Skeletal muscle tissue (tissue), 4 donors: ENCODE measurements around the gene PPP6R3. TPM values are rescaled to one million over a fixed set of nuclear protein-coding genes. Genes with fewer than 3 reads are reported as not detected.
"Not testable (repeated sequence)": the region's sequence is repeated elsewhere in the genome, so short reads cannot be mapped to it uniquely, and the experiment has no call there.

Experiments used
- H3K27ac ChIP-seq: one replicate; pipeline ENCODE4 v1.7.0; 2013; ENCODE audit warnings: mild to moderate bottlenecking, low read depth, low read length, inconsistent platforms
- H3K27me3 ChIP-seq, 3 donors: one replicate each; pipeline ENCODE4 v1.7.0; 2013; ENCODE audit warnings: low read length in 3 of 3; ENCODE audit not compliant: control insufficient read depth in 3 of 3, insufficient read depth in 3 of 3
- H3K36me3 ChIP-seq, 3 donors: one replicate each; pipeline ENCODE4 v1.7.0; 2013; ENCODE audit warnings: low read length in 3 of 3; ENCODE audit not compliant: control insufficient read depth in 3 of 3, insufficient read depth in 3 of 3
- H3K4me1 ChIP-seq, 3 donors: one replicate each; pipeline ENCODE4 v1.7.0; 2013; ENCODE audit warnings: low read length in 3 of 3, mild to moderate bottlenecking in 3 of 3; ENCODE audit not compliant: control insufficient read depth in 3 of 3, insufficient read depth in 3 of 3
- H3K4me3 ChIP-seq, 3 donors: one replicate each; pipeline ENCODE4 v1.7.0; 2013; ENCODE audit warnings: low read length in 3 of 3
- H3K9ac ChIP-seq, 3 donors: one replicate each; pipeline ENCODE4 v1.7.0; 2013; ENCODE audit warnings: low read length in 3 of 3, mild to moderate bottlenecking in 3 of 3, moderate library complexity in 2 of 3, low read depth in 1 of 3
- H3K9me3 ChIP-seq, 3 donors: one replicate each; pipeline ENCODE4 v1.7.0; 2013; ENCODE audit warnings: low read length in 3 of 3; ENCODE audit not compliant: control insufficient read depth in 3 of 3
- total RNA-seq: library from RNA; depleted of rRNA; stranded (reverse); fragments of >200 nt; gene quantifications from one replicate; pipeline ENCODE4 v1.2.3, GENCODE V29; 2014
- donor health status: Osteomylitis.

The PPP6R3 gene
- total RNA-seq, 1 donor from 2014 or later: 103 TPM

DNA sequence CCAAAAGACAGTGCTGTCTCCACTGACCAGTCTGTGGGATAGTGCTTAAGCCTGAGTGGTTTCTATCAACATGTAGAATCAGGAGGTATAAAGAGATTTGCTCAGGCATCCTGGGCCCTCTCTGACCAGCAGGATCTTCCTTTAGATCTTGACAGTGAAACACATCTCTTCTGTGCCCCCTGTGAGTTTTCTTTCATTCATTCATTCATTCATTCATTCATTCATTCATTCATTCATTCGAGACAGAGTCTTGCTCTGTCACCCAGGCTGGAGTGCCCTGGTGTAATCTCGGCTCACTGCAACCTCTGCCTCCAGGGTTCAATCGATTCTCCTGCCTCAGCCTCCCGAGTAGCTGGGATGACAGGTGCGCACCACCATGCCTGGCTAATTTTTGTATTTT is 26.4 kb upstream of the PPP6R3 start:
- H3K27me3 ChIP-seq: not testable (repeated sequence)
- peaks cover 11 to 34% (median 26%) of the 10 kb centered on the region in 3 donors for H3K36me3 ChIP-seq

DNA sequence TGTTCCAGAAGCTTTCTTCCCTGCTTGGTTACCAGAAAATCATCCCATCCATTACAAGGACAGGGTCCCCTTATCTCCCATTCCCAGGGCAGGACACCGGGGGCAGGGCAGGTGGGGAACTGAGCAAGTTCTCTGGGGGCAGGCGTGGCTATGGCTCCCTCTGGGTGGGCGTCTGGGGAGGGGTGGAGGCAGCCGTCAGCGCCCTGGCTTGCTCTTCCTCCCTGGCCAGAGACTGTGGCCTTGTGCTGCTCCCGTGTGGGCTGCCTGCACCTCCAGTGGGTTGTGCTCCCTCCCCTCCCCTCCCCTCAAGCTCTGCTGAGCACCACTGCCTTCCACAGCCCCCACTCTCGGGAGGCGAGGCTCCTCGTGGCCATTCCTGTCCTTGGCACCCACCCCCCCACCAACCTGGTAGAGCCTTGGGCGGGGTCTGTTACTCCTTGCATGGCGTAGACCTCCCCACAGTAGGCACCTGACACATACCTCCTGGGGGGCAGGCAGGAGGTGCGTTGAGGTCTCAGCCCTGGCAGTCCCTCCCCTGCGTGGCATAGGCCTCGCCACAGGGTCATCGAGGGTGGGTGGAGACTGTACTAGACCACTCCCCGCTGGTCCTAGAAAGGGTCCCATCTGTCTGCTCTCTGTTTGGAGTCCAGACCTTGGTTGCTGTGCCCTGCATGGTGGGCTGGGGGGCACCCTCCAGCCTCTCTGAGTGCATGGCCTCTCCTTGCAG is 24.2 kb upstream of the PPP6R3 start:
- Histone ChIP-seq H3K9ac (no peak overlapping the region), H3K4me1 (peaks cover 4 to 18% (median 17%) of the 10 kb centered on the region in 3 donors), H3K27me3 (no peaks in the 10 kb centered on the region), H3K36me3 (peaks cover 2 to 29% (median 19%) of the 10 kb centered on the region in 3 donors), H3K27ac (no peak overlapping the region), H3K4me3 (no peak overlapping the region), H3K9me3 (no peaks in the 10 kb centered on the region)

More for the DNA sequence above, 26.4 kb upstream of the PPP6R3 start:
- peaks cover 4 to 20% (median 17%) of the 10 kb centered on the region in 3 donors for H3K4me1 ChIP-seq
- H3K4me3 ChIP-seq, H3K9ac ChIP-seq, H3K27ac ChIP-seq, H3K9me3 ChIP-seq: not testable (repeated sequence)

DNA sequence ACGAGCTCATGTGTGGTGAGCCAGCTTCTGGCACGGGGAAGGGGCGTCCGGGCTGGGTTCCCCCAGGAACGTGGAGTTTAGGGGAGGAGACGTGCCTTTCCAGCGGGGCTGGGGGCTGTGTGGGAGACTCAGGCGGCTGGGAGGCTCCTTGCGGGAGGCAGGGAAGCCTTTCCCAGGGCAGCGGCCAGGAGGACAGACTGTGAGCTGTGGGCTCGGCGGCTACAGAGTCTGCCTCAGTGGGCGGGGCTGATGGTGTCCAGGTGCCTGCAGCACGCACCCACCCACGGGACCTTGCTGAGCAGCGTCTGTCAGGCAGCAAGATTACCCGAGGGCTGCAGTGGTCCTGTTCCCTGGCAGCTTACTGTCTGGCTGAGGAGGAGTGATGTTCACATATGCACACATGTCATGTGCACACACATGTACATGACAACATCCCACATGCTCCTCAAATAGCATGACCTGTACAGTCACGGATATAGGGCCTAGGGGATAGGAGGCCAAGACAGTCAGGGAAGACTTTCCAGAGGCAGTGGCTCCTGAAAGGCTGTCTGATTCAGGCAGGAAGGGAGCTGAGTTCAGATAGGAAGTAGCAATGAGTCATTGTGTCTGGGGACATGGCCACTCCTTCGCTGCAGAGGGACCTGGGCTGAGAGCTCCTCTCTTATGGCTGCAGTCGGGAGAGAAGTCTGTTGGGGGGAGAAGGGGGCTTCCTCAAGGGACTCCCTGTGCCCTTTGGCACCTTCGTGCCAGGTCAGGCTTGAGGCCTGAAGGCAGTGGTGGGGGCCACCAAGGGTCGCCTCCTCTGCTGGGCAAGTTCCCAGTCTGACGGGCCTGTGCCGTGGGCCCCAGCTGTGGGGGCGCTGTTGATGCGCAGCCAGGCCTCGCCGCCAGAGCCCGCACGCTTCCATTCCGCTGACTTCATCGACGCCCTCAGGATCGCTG is 23.3 kb upstream of the PPP6R3 start:
- Histone ChIP-seq H3K27me3 (no peaks in the 10 kb centered on the region), H3K9me3 (no peaks in the 10 kb centered on the region), H3K4me1 (peaks cover 4 to 17% (median 16%) of the 10 kb centered on the region in 3 donors), H3K36me3 (peaks cover 2 to 28% (median 23%) of the 10 kb centered on the region in 3 donors), H3K4me3 (no peak overlapping the region), H3K27ac (no peak overlapping the region), H3K9ac (no peak overlapping the region)

DNA sequence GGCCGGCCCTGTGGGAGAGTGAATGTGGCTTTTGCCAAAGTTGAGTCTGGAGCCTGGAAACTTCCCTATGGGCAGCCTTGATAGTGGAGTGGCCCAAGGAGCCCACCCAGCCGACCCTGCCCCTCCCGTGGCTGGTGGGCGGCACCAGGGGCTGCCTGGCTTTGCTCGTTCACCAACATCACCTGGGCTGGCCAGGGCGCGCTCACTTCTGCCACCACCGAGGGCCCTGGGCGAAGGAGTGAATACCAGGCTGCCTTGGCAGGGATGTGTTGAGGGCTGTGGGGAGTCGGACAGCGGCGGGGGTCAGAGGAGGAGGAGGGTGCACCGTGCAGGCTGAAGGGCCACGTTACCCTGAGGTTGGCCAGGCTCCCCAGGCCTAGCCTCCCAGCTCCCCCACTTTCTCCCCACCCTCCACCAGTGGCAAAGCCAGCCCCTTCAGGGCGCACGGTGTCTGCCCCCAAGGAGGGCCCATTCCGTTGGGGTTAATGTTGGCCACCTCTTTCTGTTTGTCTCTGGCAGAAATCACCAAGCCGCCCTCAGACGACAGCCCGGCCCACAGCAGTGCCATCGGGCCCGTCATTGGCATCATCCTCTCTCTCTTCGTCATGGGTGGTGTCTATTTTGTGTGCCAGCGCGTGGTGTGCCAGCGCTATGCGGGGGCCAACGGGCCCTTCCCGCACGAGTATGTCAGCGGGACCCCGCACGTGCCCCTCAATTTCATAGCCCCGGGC is 22.5 kb upstream of the PPP6R3 start:
- Histone ChIP-seq H3K4me1 (peaks cover 4 to 17% (median 16%) of the 10 kb centered on the region in 3 donors), H3K9ac (no peak overlapping the region), H3K4me3 (no peak overlapping the region), H3K36me3 (peaks cover 2 to 32% (median 23%) of the 10 kb centered on the region in 3 donors), H3K27me3 (no peaks in the 10 kb centered on the region), H3K27ac (no peak overlapping the region), H3K9me3 (no peaks in the 10 kb centered on the region)

DNA sequence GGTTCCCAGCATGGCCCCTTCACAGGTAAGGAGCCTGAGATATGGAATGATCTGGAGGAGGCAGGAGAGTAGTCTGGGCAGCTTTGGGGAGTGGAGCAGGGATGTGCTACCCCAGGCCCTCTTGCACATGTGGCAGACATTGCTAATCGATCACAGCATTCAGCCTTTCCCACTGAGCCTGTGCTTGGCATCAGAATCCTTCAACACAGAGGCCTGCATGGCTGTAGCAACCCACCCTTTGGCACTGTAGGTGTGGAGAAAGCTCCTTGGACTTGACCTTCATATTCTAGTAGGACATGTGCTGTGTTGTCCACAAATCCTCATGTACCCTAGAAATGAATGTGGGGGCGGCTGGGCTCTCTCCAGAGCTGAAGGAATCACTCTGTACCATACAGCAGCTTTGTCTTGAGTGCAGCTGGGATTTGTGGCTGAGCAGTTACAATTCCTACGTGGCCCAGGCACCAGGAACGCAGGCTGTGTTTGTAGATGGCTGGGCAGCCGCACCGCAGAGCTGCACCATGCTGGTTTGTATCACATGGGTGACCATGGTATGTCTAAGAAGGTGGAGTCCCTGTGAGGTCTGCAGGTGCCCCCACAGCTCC is 21.8 kb upstream of the PPP6R3 start:
- no peak overlapping the region for H3K9ac ChIP-seq
- no peak overlapping the region for H3K4me3 ChIP-seq
- H3K9me3 ChIP-seq: no peaks in the 10 kb centered on the region
- peaks cover 4 to 17% (median 16%) of the 10 kb centered on the region in 3 donors for H3K4me1 ChIP-seq
- no peak overlapping the region for H3K27ac ChIP-seq
- H3K36me3 ChIP-seq: peaks cover 2 to 29% (median 22%) of the 10 kb centered on the region in 3 donors
- H3K27me3 ChIP-seq: no peaks in the 10 kb centered on the region

DNA sequence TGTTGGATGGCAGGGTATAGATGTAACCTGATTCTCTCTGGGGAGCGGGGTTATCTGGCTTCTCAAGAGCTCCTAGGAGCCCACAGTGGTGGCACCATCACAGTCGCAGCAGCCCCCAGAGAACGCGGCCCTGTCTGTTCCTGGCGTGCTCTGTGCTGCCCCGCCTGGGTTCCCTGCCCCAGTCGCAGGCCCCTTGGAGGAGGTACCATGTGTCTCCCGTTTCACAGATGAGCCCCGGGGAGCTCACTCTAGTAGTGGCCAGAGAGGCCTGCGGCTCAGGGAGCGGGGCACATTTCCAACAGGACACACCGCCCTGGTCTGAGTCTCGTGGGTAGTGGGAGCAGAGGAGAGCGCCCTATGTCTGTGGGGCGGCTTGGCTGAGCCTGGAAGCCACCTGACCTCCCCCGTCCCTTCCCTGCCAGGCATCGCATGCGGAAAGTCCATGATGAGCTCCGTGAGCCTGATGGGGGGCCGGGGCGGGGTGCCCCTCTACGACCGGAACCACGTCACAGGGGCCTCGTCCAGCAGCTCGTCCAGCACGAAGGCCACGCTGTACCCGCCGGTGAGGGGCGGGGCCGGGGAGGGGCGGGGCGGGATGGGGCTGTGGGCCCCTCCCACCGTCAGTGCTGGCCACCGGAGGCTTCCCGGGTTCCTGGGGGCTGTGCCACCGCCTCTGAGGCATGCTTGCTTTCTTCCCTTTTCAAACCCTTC is 21.0 kb upstream of the PPP6R3 start:
- peaks cover 2 to 26% (median 17%) of the 10 kb centered on the region in 3 donors for H3K36me3 ChIP-seq
- H3K4me1 ChIP-seq: peaks cover 4 to 17% (median 16%) of the 10 kb centered on the region in 3 donors
- H3K9me3 ChIP-seq: no peaks in the 10 kb centered on the region
- H3K9ac ChIP-seq: no peak overlapping the region
- no peak overlapping the region for H3K4me3 ChIP-seq
- H3K27me3 ChIP-seq: no peaks in the 10 kb centered on the region
- H3K27ac ChIP-seq: no peak overlapping the region

DNA sequence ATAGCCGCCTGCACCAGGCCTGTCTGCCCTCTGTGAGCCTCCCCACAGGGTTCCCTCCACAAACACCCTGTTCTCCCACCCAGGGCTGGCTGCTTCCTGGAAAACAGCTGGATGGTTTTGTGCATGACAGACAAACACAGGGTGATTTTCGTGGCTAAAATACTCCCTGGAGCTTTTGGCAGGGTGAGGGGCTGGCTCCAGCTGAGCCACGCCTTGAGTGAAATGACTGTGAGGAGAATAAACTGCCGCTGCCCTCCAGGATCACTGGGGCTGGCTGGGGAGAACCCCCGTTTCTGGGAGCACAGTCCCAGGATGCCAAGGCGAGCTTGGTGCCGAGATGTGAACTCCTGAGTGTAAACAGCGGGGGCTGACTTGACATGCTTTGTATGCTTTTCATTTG is 20.3 kb upstream of the PPP6R3 start:
- Histone ChIP-seq H3K4me1 (peaks cover 4 to 17% (median 16%) of the 10 kb centered on the region in 3 donors), H3K4me3 (no peak overlapping the region), H3K27me3 (no peaks in the 10 kb centered on the region), H3K9me3 (no peaks in the 10 kb centered on the region), H3K36me3 (peaks cover 0 to 22% (median 17%) of the 10 kb centered on the region in 3 donors), H3K9ac (no peak overlapping the region), H3K27ac (no peak overlapping the region)

DNA sequence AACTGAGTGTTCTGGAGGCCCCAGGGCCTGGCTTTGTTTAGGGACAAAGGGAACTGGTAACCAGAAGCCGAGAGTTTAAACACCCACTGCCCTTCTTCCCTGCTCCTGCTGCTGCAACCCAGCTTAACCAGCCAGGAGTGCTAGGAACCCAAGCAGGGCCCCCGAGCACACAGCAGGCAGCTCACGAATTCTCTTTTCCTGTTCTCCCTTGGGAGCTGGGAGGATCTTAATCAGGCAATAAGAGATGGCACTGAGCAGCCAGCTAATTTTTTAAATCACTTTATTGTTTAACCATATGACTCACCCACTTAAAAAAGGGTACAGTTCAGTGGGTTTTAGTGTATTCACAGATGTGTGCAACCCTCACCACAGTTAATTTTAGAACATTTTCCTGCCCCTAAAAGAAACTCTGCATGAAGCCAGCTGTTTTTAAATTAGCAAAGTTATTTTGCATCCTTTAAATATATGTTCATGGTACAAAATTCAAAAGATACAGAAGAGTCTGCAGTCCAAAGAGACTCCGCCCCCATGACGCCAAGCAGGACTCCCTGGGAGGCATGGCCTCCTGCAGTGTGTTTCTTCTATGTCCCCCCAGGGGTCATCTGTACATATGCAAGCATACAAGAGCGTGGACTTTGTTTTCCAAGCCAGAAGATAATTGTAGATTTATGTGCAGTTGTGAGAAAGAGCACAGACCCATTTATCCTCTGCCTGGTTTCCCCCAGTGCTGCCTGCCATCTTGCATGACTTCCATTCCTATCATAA is 18.9 kb upstream of the PPP6R3 start:
- Histone ChIP-seq H3K4me3 (no peak overlapping the region), H3K27me3 (no peaks in the 10 kb centered on the region), H3K36me3 (peaks cover 0 to 19% (median 15%) of the 10 kb centered on the region in 3 donors), H3K27ac (no peak overlapping the region), H3K9ac (no peak overlapping the region), H3K9me3 (no peaks in the 10 kb centered on the region), H3K4me1 (peaks cover 4 to 17% (median 12%) of the 10 kb centered on the region in 3 donors)
